ENCODE data around the gene TIMM50. TPM values are rescaled to one million over a fixed set of nuclear protein-coding genes. Genes with fewer than 3 reads are reported as not detected.

TIMM50 gene
- total and polyA plus RNA-seq, 2 of the 8 experiments (the other 6 are each of a cell fraction or from before 2014, with no cell fraction given): 155 to 187 TPM

- TF ChIP-seq KDM4A (IDR thresholded peaks at IDR 0.05; ENCODE audit: low read depth, low read length, severe bottlenecking) (peak; percentile 87), RXRA (IDR thresholded peaks at IDR 0.05; ENCODE audit: insufficient read depth, low read depth, low read length) (no peak), KDM1A (IDR thresholded peaks at IDR 0.05; ENCODE audit: borderline replicate concordance, low read length) (peak; percentile 24; the same call in 1 of the 2 replicates)
These were observed 18.4 kb downstream of the TIMM50 start, which contains the start of gene DLL3 (continued) for GRCh38 chr19:39498798-39499642.

All from H1 (cell line).